Measurements from ENCODE around the gene CIB4.

CIB4 gene

GRCh38 chr2:26640781-26641564, at the start of gene CIB4:
Gene CIB4, minus strand, starts transcription at chr2:26641366. Its CDS starts 52 bp downstream, at chr2:26641314.
- TF ChIP-seq ZNF274 (IDR thresholded peaks at IDR 0.05; ENCODE audit: low read depth, low read length) = no peak
- no peak within 1 kb of the TSS for H3K4me3 ChIP-seq (ENCODE audit: low read length)

- H3K4me3 ChIP-seq (ENCODE audit: low read length) = no peak overlapping the region
- TF ChIP-seq ZNF274 (IDR thresholded peaks at IDR 0.05; ENCODE audit: low read depth, low read length) = no peak
Observed at GRCh38 chr2:26687801-26688200, 46.6 kb upstream of the CIB4 start.

- TF ChIP-seq ZNF274 (IDR thresholded peaks at IDR 0.05; ENCODE audit: low read depth, low read length) = no peak
Observed at GRCh38 chr2:26687328-26687727, 46.2 kb upstream of the CIB4 start.

GRCh38 chr2:26685989-26686839, 45.0 kb upstream of the CIB4 start:
- TF ChIP-seq ZNF274 (IDR thresholded peaks at IDR 0.05; ENCODE audit: low read depth, low read length) = no peak
- H3K4me3 ChIP-seq (ENCODE audit: low read length) = no peak overlapping the region

More at GRCh38 chr2:26687328-26687727, 46.2 kb upstream of the CIB4 start:
- H3K4me3 ChIP-seq (ENCODE audit: low read length) = no peak overlapping the region

GRCh38 chr2:26685341-26685740, 44.2 kb upstream of the CIB4 start:
- H3K4me3 ChIP-seq (ENCODE audit: low read length) = no peak overlapping the region
- TF ChIP-seq ZNF274 (IDR thresholded peaks at IDR 0.05; ENCODE audit: low read depth, low read length) = no peak

- no peak for TF ChIP-seq ZNF274 (IDR thresholded peaks at IDR 0.05; ENCODE audit: low read depth, low read length)
- H3K4me3 ChIP-seq (ENCODE audit: low read length) = no peak overlapping the region
Observed at GRCh38 chr2:26683583-26683982, 42.4 kb upstream of the CIB4 start.

GRCh38 chr2:26682155-26682554, 41.0 kb upstream of the CIB4 start:
- TF ChIP-seq ZNF274 (IDR thresholded peaks at IDR 0.05; ENCODE audit: low read depth, low read length) = no peak
- H3K4me3 ChIP-seq (ENCODE audit: low read length) = no peak overlapping the region

- TF ChIP-seq ZNF274 (IDR thresholded peaks at IDR 0.05; ENCODE audit: low read depth, low read length) = no peak
Observed at GRCh38 chr2:26681656-26682055, 40.5 kb upstream of the CIB4 start.

GRCh38 chr2:26679867-26680266, 38.7 kb upstream of the CIB4 start:
- TF ChIP-seq ZNF274 (IDR thresholded peaks at IDR 0.05; ENCODE audit: low read depth, low read length) = no peak
- no peak overlapping the region for H3K4me3 ChIP-seq (ENCODE audit: low read length)

More at GRCh38 chr2:26681656-26682055, 40.5 kb upstream of the CIB4 start:
- no peak overlapping the region for H3K4me3 ChIP-seq (ENCODE audit: low read length)

- no peak overlapping the region for H3K4me3 ChIP-seq (ENCODE audit: low read length)
- TF ChIP-seq ZNF274 (IDR thresholded peaks at IDR 0.05; ENCODE audit: low read depth, low read length) = no peak
Observed at GRCh38 chr2:26678035-26678434, 36.9 kb upstream of the CIB4 start.

- H3K4me3 ChIP-seq (ENCODE audit: low read length) = no peak overlapping the region
- no peak for TF ChIP-seq ZNF274 (IDR thresholded peaks at IDR 0.05; ENCODE audit: low read depth, low read length)
Observed at GRCh38 chr2:26675651-26676255, 34.6 kb upstream of the CIB4 start.

GRCh38 chr2:26674771-26675170, 33.6 kb upstream of the CIB4 start:
- TF ChIP-seq ZNF274 (IDR thresholded peaks at IDR 0.05; ENCODE audit: low read depth, low read length) = no peak
- no peak overlapping the region for H3K4me3 ChIP-seq (ENCODE audit: low read length)

- TF ChIP-seq ZNF274 (IDR thresholded peaks at IDR 0.05; ENCODE audit: low read depth, low read length) = no peak
- H3K4me3 ChIP-seq (ENCODE audit: low read length) = no peak overlapping the region
Observed at GRCh38 chr2:26674002-26674751, 33.0 kb upstream of the CIB4 start.

Data from GM08714 (cell line).